SIG-M5 (cell line): ENCODE results near the gene STIM1.
"Not testable (repeated sequence)": the region's sequence is repeated elsewhere in the genome, so short reads cannot be mapped to it uniquely, and the experiment has no call there.

ENCODE experiments used
- DNase-seq: peaks from one replicate; lab custom pipeline; 2025; lab: John Stamatoyannopoulos, UW

STIM1 gene

DNA sequence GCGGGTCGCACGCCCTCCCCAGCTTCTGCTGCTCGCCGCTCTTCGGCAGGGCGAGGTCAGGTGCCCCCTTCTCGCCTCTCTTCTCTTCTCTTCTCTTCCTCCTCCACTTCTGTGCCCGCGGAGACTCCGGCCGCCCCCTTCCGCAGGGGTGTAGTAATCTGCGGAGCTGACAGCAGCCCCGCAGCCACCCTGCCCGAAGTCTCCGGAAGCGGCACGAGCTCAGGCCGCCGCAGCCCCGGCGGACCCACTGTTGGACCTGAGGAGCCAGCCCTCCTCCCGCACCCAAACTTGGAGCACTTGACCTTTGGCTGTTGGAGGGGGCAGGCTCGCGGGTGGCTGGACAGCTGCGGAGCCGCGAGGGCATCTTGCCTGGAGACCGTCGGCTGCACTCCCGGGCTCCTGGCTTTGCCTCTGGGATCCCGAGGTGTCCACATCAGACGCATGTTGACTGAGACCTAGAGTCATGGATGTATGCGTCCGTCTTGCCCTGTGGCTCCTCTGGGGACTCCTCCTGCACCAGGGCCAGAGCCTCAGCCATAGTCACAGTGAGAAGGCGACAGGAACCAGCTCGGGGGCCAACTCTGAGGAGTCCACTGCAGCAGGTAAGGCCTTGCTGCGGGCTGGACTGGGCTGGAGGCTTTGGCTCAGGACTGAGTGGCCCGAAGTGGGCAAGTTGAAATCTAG is 486 bp downstream of the STIM1 start:
- no peak for DNase-seq

DNA sequence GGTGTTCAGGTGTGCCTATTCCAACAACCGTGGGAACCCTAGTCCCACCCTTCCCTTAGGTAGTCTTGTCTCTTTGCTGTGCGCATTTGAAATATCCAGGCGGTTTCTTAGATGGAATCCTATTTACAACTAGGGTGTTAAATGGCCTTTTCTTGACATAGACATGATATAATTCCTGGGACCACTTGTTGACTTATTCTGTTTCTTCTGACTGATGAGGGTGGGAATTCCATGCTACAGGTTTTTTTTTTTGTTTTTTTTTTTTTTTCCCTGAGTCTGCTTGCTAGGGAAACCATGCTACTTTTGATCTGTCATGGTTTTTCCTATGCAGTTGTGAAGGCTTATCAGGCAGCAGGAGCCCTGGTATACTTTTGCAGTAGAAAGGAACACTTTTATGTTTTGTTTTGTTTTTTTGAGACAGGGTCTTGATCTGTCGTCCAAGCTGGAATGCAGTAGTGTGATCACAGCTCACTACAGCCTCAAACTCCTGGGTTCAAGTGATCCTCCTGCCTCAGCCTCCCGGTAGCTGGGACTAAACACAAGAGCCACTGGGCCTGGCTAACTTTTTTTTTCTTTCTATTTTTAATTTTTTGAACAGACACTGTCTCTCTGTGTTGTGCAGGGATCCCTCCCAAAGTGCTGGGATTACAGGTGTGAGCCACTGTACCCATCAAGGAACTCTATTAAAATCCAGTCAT is 1.5 kb downstream of the STIM1 start:
- DNase-seq = no peak

DNA sequence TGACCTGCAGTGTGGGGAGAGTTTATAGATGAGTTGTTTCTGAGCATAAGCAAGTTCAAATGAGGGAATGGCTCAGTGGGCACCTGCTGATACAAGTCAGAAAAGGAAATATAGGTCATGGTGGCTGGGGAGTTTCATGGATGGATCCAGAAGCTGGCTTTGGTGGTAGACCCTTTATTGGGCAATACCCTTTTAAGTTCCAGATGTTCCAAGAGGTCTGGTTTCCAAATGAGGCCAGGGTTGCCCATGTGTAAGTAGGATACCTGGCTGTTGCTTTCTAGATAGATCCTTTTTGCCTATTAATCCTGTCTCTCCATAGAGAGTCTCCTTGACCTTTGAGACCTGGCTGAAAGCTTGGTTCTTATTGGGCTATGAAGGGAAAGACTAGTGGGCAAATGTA is 2.2 kb downstream of the STIM1 start:
- no peak for DNase-seq

DNA sequence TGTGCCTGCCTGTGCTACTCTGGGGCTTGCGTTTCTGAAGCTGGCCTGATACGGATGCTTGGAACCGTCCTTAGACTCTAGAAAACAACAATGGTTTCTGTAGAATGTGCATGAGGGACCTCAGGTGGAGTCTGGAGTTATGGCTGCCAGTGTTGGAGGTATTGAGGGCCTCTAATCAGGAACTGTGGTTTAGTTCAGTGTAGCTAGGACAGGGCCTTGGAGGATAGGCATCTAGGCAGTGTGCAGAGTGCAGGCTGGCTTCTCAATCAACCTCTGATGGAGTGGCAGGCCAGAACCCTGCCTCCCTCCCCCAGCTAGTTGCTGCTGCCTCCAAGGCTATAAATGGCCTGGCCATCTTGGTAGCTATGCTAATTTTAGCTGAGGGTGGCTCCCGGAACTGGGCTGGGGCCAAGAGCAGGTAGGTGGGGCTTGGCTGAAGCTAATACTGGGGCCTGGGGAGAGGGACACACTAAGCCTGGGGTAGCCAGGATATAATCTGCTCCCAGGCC is 4.0 kb downstream of the STIM1 start:
- DNase-seq = no peak

DNA sequence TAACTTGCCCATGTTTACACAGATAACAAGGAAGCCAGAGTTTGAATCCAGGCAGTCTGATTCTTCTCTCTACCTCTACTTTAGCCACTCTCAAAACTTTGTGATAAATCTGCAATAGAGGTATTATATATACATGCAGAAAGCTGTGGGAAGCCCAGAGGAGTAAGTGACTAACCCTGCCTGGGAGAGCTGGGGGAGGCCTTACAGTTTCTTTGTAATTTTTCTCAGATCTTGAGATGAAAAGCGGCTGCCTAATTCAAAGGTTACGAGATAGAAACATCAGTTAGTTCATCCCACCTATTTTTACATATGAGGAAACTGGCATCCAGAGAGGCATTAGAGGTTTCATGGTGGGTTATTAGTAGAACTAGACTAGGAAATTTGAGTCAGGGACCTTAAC is 4.9 kb downstream of the STIM1 start:
- no peak for DNase-seq

DNA sequence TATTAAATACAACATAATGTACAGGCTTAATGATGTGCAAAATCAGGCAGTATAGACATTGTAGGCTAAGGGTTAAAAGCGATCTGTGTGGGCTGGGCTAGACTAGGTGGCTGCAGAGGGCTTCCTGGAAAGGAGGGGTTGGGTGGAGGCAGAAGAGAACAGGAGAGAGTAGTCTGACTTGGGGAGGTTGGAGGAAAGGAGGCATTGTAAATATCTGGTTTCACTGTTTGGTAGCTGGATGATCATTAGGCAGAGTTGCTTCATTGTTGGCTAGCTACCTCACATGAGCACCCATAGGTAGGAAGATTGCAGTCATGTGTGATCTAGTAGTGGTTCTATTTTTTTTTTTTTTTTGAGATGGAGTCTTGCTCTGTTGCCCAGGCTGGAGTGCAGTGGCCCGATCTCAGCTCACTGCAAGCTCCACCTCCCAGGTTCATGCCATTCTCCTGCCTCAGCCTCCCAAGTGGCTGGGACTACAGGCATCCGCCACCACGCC is 5.5 kb downstream of the STIM1 start:
- not testable (repeated sequence) for DNase-seq

DNA sequence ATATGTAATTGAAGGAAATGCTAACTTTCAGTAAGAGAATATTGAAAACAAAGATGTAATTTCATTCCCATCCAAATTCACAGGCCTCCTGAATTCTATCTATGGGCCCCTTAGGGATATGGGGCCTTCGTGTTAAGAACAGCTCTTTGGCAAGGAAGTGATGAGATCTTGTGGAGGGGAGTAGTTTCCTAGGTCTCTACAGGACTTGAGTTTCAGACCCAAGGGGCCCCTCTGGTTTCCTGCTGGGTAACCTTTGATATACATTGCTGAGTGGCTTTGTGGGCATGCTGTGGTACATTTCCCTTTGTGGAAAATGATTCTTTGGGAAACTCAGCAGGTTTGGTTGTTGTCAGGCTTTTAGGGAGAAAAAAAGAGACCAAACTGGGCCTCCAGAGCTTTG is 6.2 kb downstream of the STIM1 start:
- no peak for DNase-seq

DNA sequence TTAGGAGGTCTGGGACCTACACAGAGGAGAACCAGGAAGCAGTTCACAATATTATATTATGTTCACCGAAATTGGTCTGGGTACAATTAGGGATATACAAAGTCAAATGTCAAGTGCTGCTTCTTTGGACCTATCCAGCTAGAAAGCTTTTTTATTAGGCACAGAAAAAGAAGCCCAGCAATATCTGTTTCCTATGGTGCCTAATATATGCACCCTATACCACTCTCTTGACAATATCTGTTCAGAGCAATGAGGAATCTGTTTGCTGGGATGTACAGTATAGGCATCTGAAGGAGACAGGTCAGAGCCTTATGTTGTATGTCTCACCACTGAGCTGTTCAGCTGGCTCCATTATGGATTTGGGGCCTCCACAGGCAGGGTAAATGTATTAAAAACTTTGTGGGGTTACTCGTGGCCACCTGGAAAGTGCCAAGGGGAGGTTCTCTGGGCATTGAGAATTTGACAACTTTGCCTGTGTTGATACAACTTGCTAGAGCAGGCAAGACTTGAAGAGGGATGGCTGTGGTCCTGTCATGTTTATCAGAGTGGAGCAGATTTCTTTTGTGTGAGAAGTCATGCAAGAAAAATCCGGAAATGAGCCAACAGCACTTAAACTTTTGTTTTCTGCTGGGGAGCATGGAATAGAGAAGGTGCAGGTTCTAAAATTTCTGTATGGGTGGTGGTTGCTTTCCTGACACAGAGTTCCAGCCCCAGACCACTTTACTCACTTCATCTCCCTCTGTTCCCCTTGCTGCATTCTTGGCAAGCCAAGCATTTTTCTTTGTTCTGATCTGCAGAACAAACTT is 10.1 kb downstream of the STIM1 start:
- no peak for DNase-seq

DNA sequence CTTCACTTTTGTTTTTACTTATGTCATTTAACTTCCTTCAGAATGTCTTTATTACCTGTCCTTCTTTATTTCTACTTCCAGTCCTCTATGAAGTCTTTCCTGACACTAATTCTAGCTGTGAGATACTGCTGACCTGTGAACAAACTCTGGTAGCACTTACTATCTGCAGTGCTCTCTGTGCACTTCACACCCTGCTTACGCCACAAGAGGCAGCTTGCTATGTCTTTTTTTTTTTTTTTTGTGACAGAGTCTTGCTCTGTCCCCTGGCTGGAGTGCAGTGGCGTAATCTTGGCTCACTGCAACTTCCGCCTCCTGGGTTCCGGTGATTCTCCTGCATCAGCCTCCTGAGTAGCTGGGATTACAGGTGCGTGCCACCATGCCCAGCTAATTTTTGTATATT is 10.7 kb downstream of the STIM1 start:
- DNase-seq = peak; percentile 2

DNA sequence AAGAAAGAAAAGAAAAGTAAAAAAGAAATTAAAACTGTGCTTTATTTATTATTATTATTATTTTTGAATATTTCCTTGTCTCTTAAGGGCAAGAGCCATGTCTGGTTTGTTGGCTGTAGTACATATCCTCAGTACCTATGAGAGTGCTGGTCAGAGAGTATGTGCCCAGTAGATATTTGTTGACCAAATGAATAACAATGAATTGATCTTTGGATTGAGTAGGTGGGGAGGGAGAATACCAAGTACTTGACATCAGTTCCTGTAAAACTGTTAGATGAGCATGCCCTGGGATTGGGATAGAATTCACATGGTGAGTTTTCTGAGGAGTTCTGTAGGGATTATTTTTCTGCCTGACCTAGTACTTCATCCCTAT is 11.4 kb downstream of the STIM1 start:
- DNase-seq = no peak

DNA sequence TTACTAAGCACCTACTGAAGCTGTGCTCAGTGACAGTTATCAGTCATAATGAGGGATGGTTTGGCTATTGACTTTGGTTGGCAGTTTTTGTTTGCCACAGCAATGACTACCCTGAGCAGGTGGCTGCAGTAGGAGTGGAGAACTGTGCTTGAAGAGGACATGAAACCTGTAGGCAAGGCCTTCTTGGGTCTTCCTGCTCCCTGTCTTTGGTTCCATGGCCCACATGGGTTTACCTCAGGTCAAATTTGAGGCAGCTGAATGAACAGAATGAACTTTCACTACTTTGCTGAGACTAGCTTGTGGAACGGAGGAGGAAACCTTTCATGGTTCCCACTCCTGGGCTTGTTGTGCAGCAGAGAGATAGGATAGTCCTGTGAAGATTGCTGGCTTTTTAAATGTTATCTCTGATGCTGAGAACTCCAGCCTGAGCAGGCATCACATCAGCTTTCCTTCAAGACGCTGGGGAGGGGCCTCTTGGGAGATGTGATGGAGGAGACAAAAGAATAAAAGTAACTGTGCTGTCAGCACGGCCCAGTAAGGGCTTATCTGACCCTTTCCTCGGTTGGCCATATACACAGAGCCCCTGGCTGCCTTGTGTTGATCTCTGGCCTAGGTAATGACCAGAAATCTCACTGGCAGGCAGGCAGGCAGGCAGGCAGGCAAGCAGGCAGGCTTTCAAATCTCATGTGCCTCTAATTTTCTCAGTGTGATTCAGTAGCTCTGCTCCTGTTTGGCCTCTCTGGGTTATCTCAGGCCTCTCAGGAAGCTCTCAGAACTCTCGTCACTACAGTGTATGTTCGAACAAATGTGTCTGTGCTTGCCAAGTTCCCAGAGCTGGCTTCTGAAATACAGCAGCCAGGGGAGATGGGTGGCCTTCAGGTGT is 12.0 kb downstream of the STIM1 start:
- DNase-seq = no peak

DNA sequence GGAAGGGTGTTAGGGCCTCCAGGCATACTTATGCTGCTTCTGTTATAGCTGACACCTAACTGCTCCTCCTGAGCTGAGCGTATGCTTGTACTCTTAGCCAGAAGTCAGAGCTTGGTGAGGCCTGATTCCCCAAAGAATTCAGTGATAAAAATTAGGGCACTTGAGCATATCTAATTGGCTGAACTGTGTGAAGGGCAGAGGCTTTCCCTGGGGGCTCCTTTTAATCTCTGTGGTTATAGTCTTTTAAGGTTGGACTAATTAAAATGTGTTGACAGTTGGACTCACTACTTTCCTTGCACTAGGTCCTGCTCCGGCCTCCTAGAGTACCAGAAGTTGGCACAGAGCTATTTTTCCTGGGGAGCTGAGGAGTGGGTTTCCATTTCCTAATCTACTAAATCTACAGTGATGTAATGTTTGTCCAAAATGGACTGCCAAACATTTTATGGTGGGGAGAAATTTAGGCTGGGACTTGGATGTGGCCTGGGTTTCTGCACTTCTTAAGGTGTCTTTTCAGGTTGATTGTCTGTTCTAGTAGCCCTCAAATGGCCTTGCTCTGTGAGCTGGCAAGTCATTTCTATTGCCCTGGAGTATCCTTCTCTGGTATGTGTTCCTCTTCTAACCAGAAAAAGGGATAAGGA is 18.4 kb downstream of the STIM1 start:
- no peak for DNase-seq

DNA sequence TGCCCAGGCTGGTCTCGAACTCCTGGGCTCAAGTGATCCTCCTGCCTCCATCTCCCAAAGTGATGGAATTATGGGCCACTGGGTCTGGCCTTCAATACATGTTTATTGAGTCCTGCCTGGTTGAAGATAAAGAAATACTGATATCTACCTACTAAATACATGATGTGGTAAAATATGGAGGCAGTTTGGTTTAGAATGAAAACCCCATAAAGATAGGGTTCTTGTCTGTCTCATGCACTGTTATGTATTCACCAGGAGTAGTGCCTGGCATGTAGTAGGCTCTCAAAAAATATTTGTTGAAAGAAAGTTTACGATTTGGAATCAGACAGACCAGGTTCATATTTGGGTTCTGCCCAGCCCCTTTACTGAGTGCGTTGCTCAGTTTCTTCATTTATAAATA is 21.1 kb downstream of the STIM1 start:
- DNase-seq = no peak

DNA sequence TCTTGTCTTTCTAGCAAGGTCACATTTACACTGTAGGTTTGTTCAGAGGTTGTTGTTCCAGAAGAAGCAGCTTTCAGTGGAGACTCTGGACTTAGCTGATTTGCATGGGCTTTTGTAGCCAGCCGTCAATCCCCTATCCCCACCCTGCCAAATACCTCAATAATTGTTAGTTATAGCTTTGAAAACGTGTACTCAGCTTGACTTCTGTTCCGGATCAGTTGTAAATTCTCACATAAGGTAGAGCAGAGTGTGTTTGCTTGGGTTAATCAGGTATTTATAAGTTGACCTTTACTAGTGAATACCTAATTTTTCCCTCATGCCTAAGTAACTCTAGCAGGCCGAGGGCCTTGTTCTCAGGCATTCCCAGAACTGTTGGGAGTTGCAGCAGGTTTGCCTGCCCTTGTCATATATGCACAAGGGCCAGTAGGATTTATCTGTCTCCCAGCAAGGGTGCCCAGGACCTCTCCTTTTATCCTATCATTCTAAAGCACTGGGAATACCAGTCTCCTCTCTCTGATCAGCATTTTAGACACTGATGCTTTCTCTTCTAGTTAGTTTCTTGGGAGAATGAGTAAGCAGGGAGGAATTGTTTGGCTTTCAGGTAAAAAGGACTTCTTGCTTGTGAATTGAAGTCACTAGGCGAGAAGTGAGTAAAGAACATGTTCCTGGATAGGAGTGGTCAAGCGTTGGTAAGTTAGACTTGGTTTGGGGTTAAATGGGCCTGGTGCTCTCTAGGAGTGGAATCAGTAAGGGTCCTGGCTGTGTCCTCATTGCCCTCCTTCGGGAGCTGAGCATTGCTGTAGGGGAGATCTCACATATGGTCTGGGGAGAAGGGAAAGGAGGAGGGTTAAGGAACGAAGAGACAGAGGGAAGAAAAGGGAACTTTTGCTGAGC is 22.1 kb downstream of the STIM1 start:
- DNase-seq = no peak

DNA sequence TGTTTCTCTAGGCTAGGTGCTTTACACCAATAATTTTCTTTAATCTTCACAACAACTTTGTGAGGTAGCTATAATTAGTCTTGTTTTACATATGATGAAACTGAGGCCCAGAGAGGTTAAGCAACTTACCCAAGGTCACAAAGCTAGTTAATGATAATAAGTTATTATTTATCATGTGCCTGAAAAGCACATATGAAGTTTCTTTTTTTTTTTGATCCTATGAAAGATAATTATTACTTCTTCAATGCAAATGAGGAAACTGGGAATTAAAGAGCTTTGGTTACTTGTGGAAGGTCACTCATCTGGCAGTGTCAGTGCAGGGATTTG is 22.8 kb downstream of the STIM1 start:
- DNase-seq = no peak

DNA sequence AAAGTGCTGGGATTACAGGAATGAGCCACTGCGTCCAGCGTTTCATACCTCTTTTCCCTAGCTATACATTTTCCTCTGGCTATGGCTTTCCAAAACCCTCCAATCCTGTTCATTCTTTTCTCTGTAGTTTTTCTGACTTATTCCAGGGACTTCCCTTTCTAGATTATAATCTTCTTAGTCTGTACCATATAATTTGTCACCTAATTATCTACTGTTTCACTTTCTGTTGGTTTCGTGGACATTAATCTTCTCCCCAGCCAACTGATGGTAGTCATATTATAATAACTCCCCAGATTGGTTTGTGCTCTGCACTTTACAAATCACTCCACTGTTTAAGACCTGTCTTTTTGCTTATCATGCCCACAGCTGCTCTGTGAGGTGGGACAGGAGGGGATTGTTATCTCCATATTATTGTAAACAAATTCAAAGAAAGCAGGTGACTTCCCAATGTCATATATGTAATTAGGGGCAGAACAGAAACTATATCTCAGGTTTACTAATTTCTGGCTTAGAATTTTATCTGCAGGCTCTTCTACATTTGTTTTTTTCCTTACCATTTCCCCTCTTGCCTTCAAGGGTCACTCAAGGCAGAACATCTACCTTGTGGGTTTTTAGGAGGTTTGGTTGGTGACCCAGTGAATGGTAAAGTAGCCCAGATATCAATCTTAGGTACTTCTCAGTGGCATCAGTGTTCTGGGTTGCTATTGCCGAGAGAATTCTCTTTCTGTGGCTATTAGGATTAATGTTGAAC is 23.9 kb downstream of the STIM1 start:
- no peak for DNase-seq

DNA sequence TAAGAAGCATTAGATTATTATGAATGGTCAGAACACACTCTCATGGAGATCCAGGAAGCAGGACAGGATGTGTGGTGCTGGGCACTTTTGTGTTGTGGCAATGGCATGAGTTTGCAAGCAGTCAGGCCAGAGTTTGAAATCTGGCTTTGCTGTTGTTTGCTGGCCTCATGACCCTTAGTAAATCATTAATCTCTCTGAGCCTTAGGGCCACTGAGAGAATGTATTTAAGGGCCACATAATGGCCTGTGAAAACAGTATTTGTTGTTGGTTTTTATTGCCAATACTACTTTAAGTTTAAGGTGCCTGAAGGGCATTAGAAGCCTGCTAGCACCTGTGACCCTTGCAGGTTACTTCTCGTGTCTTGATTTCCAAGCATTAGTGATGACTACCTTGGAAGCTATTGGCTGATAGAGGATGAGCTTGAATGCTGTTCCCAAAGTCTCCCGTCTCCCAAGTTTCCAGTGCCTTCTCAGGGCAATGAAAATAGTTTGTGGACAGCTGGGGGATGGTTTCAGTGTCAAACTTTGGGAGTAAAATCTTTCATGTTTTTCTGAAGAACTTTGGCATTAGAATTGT is 24.6 kb downstream of the STIM1 start:
- DNase-seq = no peak

DNA sequence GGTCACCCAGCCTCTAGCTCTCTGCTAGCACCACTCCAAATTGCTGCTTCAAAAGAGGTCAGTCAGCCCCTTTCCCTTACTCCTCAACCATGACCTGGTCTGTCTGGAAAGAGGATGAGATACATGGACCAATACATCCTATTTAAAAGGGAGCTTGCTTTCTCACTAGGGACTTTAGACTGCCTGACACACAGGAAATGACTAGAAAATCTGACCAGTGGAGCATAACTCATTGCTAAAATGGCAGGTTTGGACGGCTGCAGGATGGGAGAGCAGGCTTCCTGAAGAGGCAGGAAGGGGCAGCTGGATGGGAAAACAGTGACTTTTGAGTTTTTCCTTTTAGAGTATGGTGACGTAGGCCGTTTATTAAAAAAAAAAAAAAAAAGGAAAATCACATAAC is 25.3 kb downstream of the STIM1 start:
- DNase-seq = no peak

DNA sequence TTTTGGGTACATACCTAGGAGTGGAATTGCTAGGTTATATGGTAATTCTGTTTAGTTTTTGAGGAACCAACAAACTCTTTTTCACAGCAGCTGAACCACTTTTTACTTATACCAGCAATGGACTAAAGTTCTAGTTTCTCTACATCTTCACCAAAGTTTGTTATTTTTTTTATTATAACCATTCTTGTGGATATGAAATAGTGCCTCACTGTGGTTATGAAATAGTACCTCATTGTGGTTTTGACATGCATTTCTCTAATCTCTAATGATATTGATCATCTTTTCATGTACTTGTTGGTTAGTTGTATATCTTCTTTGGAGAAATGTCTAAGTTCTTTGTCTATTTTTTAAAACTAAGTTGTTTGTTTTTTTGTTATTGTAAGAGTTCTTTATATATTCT is 27.2 kb downstream of the STIM1 start:
- no peak for DNase-seq
